OCI-LY1 (cell line): ENCODE results near the gene CEP135.

Experiments used
- H2AFZ ChIP-seq: fragments of 200-600 bp; sonication (generic), shearing (Covaris generic); 2 replicates; pipeline ENCODE4 v1.6.0; 2014; ENCODE audit warnings: antibody characterized with exemption, mild to moderate bottlenecking, low read length
- H3F3A ChIP-seq: fragments of 200-600 bp; sonication (generic), shearing (Covaris generic); 2 replicates; pipeline ENCODE4 v1.6.0; 2014; ENCODE audit warnings: mild to moderate bottlenecking, antibody characterized with exemption, low read length, moderate library complexity; ENCODE audit not compliant: insufficient read depth
- H3K27ac ChIP-seq: fragments of 200-600 bp; sonication (generic); 2 replicates; pipeline ENCODE4 v1.5.1; 2014; ENCODE audit warnings: low read length, mixed run types, mild to moderate bottlenecking, low read depth; ENCODE audit not compliant: poor library complexity, severe bottlenecking
- H3K27me3 ChIP-seq: fragments of 200-600 bp; sonication (generic); 2 replicates; pipeline ENCODE4 v1.6.0; 2014; ENCODE audit warnings: antibody characterized with exemption, mild to moderate bottlenecking, low read length, moderate library complexity; ENCODE audit not compliant: insufficient read depth
- H3K36me3 ChIP-seq: fragments of 200-600 bp; sonication (generic); 2 replicates; pipeline ENCODE4 v1.6.1; 2014; ENCODE audit warnings: mild to moderate bottlenecking, antibody characterized with exemption, low read length, moderate library complexity, mixed read lengths; ENCODE audit not compliant: insufficient read depth
- H3K4me1 ChIP-seq: fragments of 200-600 bp; sonication (generic); 2 replicates; pipeline ENCODE4 v1.5.1; 2014; ENCODE audit warnings: mild to moderate bottlenecking, low read length, moderate library complexity; ENCODE audit not compliant: insufficient read depth, severe bottlenecking
- H3K4me2 ChIP-seq: fragments of 200-600 bp; sonication (generic), shearing (Covaris generic); 2 replicates; pipeline ENCODE4 v1.6.1; 2014; ENCODE audit warnings: low read length
- H3K4me3 ChIP-seq: fragments of 200-600 bp; sonication (generic); 2 replicates; pipeline ENCODE4 v1.5.1; 2014; ENCODE audit warnings: low read length, low read depth, mild to moderate bottlenecking, mixed read lengths; ENCODE audit not compliant: poor library complexity, severe bottlenecking
- H3K79me2 ChIP-seq: fragments of 200-600 bp; shearing (Covaris generic); 2 replicates; pipeline ENCODE4 v1.6.1; 2016; ENCODE audit warnings: mixed run types, low read length, mixed read lengths; ENCODE audit not compliant: insufficient read depth
- H3K9ac ChIP-seq: fragments of 200-600 bp; sonication (generic), shearing (Covaris generic); 2 replicates; pipeline ENCODE4 v1.6.1; 2014; ENCODE audit warnings: mild to moderate bottlenecking, low read length, mixed read lengths
- H3K9me2 ChIP-seq: fragments of 200-600 bp; sonication (generic), shearing (Covaris generic); 2 replicates; pipeline ENCODE4 v1.6.1; 2014; ENCODE audit warnings: low read depth, mild to moderate bottlenecking, low read length, mixed read lengths
- H3K9me3 ChIP-seq: fragments of 200-600 bp; shearing (Covaris generic); 2 replicates; pipeline ENCODE4 v1.6.1; 2014; ENCODE audit warnings: low read length, mixed read lengths
- H4K20me1 ChIP-seq: fragments of 200-600 bp; sonication (generic), shearing (Covaris generic); 2 replicates; pipeline ENCODE4 v1.6.0; 2016; ENCODE audit warnings: mild to moderate bottlenecking, low read length; ENCODE audit not compliant: insufficient read depth
- EZH2 ChIP-seq: fragments of 200-600 bp; sonication (generic), shearing (Covaris generic); IDR thresholded peaks from 2 replicates; pipeline ENCODE4 v1.8.0; 2017; ENCODE audit warnings: borderline replicate concordance, mixed run types, mild to moderate bottlenecking, antibody characterized with exemption, low read length, moderate library complexity, mixed read lengths
- TF ChIP-seq, protein P1 (sequence below): fragments of 200-600 bp; sonication (generic), shearing (Covaris generic); IDR thresholded peaks from 2 replicates; pipeline ENCODE4 v1.5.1; 2017; ENCODE audit warnings: mild to moderate bottlenecking, antibody characterized with exemption, low read length, moderate library complexity, mixed read lengths

Gene CEP135

DNA sequence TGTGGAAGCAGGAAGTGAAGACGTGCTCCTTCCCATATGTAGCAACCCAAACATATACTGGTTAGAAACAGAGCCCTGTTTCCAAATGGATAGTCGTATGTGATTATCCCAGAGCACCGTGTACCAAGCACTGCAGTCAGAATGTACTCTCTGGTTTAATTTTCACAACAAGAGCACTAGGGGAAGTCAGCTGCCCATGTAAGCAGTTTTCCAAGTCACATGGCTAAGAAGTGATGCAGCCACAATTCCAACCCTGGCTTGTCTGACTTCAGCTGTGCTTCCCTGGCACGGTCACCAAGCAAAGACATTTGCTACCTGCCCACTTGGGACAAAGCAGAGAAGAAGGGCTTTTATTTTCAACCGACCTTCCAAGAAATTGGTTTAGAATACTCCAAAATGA, 28.2 kb upstream of the CEP135 start:
- H3K27ac ChIP-seq, result no peak overlapping the region
- no peak overlapping the region for H3K9ac ChIP-seq
- no peaks in the 10 kb centered on the region for H3K36me3 ChIP-seq
- no peaks in the 10 kb centered on the region for H3K79me2 ChIP-seq
- H3F3A ChIP-seq, result no peaks in the 10 kb centered on the region
- TF ChIP-seq EZH2, result no peak
- TF ChIP-seq, protein P1, sequence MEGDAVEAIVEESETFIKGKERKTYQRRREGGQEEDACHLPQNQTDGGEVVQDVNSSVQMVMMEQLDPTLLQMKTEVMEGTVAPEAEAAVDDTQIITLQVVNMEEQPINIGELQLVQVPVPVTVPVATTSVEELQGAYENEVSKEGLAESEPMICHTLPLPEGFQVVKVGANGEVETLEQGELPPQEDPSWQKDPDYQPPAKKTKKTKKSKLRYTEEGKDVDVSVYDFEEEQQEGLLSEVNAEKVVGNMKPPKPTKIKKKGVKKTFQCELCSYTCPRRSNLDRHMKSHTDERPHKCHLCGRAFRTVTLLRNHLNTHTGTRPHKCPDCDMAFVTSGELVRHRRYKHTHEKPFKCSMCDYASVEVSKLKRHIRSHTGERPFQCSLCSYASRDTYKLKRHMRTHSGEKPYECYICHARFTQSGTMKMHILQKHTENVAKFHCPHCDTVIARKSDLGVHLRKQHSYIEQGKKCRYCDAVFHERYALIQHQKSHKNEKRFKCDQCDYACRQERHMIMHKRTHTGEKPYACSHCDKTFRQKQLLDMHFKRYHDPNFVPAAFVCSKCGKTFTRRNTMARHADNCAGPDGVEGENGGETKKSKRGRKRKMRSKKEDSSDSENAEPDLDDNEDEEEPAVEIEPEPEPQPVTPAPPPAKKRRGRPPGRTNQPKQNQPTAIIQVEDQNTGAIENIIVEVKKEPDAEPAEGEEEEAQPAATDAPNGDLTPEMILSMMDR, result no peak
- no peaks in the 10 kb centered on the region for H4K20me1 ChIP-seq
- H3K27me3 ChIP-seq, result no peaks in the 10 kb centered on the region
- H3K9me3 ChIP-seq, result no peaks in the 10 kb centered on the region
- H3K4me1 ChIP-seq, result no peaks in the 10 kb centered on the region
- H3K4me3 ChIP-seq, result no peak overlapping the region
- H3K9me2 ChIP-seq, result no peaks in the 10 kb centered on the region
- H3K4me2 ChIP-seq, result no peak overlapping the region
- no peak overlapping the region for H2AFZ ChIP-seq

DNA sequence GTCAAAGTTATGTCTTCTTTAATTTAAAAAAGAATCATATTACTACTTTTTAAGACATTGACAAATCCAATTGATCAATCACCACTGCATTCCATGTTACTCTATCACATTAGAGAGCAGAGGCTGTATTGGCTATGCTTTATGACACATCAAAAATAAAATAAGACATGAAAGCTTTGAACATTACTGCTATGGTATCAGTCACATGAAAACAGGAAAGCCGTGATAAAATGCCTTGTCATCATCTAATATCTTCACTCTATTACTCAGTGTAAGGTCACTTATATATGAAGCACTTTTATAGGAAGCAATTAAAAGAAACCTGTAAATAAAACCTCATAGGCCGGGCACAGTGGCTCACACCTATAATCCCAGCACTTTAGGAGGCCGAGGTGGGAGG, 27.7 kb upstream of the CEP135 start:
- Histone ChIP-seq H3F3A (no peaks in the 10 kb centered on the region), H2AFZ (no peak overlapping the region)

DNA sequence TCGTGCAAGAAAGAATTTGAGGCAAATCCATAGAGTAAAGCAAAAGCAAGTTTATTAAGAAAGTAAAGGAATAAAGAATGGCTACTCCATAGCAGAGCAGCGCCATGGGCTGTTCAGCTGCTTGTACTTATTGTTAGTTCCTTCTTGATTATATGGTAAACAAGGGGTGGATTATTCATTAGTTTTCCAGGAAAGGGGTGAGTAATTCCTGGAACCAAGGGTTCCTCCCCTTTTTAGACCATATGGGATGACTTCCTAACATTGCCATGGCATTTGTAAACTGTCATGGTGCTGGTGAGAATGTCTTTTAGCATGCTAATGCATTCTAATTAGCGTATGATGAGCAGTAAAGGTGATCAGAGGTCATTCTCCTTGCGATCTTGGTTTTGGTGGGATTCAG, 23.5 kb upstream of the CEP135 start:
- Histone ChIP-seq H3K9me2 (no peaks in the 10 kb centered on the region), H4K20me1 (no peaks in the 10 kb centered on the region), H3K27me3 (no peaks in the 10 kb centered on the region), H3K4me3 (no peak overlapping the region), H3K27ac (no peak overlapping the region), H2AFZ (no peak overlapping the region), H3K36me3 (no peaks in the 10 kb centered on the region), H3K9me3 (no peaks in the 10 kb centered on the region), H3K4me1 (no peaks in the 10 kb centered on the region), H3K9ac (no peak overlapping the region), H3K79me2 (no peaks in the 10 kb centered on the region), H3F3A (no peaks in the 10 kb centered on the region), H3K4me2 (no peak overlapping the region)
- TF ChIP-seq, protein P1, result no peak
- TF ChIP-seq EZH2, result no peak

More for the DNA sequence above, 27.7 kb upstream of the CEP135 start:
- TF ChIP-seq, protein P1, result no peak
- no peak for TF ChIP-seq EZH2
- Histone ChIP-seq H3K27me3 (no peaks in the 10 kb centered on the region), H3K9ac (no peak overlapping the region), H3K4me1 (no peaks in the 10 kb centered on the region), H3K9me3 (no peaks in the 10 kb centered on the region), H3K4me2 (no peak overlapping the region), H3K4me3 (no peak overlapping the region), H3K36me3 (no peaks in the 10 kb centered on the region), H3K27ac (no peak overlapping the region), H3K79me2 (no peaks in the 10 kb centered on the region), H3K9me2 (no peaks in the 10 kb centered on the region), H4K20me1 (no peaks in the 10 kb centered on the region)
